GM12892 (cell line): Measurements from ENCODE around the gene KCNT2.

ENCODE experiments used
- DNase-seq: peaks from one replicate; pipeline ENCODE4 v3.0.0; 2011; ENCODE audit not compliant: insufficient read length
- FAIRE-seq: peaks from 2 replicates; lab custom pipeline; 2011; peaks lifted over from hg19 to GRCh38; lab: Jason Lieb, UNC
- POLR2A ChIP-seq: IDR thresholded peaks from 2 replicates; pipeline ENCODE4 v1.6.1; 2011; ENCODE audit warnings: low read depth, low read length, control low read depth
- POLR2AphosphoS5 ChIP-seq: IDR thresholded peaks from 2 replicates; pipeline ENCODE4 v1.6.1; 2011; ENCODE audit warnings: low read depth, low read length, control low read depth
- TAF1 ChIP-seq: IDR thresholded peaks from 2 replicates; pipeline ENCODE4 v1.6.1; 2011; ENCODE audit warnings: low read depth, mild to moderate bottlenecking, control low read depth, low read length, borderline replicate concordance

Gene KCNT2

DNA sequence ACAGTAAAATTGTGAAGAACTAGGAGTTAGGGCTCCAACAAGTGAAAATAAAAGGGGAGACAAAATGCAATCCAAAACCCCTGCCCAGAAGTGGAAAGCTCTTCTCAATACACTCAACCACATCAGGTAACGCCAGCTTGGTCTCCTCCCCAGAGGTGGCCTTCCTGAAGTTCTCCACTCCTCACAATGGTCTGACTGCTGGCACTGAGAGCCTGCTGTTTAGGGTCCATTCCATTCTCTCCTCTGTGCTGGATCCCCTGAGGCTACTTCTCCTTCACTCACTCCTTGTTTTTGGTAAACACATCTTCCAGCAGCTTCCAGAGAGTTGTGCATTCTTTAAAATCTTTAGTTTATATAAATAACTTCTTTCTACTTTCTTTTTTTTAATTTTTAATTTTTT is 189.5 kb downstream of the KCNT2 start:
- TF ChIP-seq POLR2A (no peak), POLR2AphosphoS5 (no peak), TAF1 (no peak)
- DNase-seq, result no peak
- FAIRE-seq, result no peak

DNA sequence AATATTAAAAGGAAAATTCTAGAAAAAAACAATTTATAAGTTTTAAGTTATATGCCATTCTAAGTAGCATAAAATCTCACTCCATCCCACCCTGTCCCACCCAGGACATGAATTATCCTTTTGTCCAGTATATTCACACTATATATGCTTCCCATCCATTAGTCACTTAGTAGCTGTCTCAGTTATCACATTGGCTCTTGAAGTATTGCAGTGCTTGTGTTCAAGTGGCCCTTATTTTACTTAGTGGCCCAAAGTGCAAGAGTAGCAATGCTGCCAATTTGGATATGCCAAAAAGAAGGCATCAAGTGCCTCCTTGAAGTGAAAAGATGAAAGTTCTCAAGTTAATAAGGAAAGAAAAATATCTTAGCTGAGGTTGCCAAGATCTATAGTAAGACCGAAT is 192.3 kb downstream of the KCNT2 start:
- TF ChIP-seq POLR2AphosphoS5 (no peak), TAF1 (no peak), POLR2A (no peak)
- FAIRE-seq (no peak), DNase-seq (no peak)

DNA sequence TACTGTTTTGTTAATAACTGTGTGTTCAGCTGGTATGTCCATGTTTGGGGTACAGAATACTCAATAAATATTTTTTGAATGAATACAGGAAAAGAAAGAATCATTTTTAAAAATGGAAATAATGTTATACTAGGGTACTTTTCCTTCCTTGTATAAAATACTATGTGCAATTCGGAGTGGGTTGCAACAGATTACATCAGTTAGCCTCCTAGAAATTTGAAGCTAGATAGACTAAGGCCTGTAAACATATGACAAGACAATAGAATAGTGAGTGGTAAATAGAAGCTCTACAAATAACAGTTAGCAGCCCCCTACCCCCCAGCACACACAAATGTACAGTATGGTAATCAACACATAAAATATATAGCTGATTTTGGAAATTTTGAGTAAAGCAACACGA is 195.9 kb downstream of the KCNT2 start:
- FAIRE-seq, result no peak
- TF ChIP-seq TAF1 (no peak), POLR2AphosphoS5 (no peak), POLR2A (no peak)
- DNase-seq, result no peak

- DNase-seq (no peak), FAIRE-seq (no peak)
- TF ChIP-seq POLR2A (no peak), POLR2AphosphoS5 (no peak), TAF1 (no peak)
Measured at GRCh38 chr1:196410768-196411167, 197.5 kb downstream of the KCNT2 start.

DNA sequence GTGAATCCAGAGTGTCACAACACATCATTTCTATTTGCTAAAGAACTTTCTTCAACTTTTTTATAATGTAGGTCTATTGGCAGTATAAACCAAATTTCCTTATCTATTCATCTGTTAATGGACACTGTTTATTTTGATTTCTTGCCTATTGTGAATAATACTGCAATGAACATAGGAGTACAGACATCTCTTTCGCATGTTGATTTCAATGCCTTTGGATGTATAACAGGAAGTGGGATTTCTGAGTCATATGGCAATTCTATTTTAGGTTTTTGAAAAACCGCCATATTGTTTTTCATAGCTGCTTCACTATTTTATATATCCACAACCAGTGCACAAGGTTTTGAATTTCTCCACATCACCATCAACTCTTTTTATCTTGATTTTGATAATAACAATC is 198.7 kb downstream of the KCNT2 start:
- DNase-seq (no peak), FAIRE-seq (no peak)
- TF ChIP-seq POLR2A (no peak), TAF1 (no peak), POLR2AphosphoS5 (no peak)

- TF ChIP-seq POLR2AphosphoS5 (no peak), TAF1 (no peak), POLR2A (no peak)
- FAIRE-seq (no peak), DNase-seq (no peak)
Measured at GRCh38 chr1:196407358-196408051, 200.7 kb downstream of the KCNT2 start.

- FAIRE-seq, result no peak
- no peak for DNase-seq
- TF ChIP-seq POLR2A, result no peak
- no peak for TF ChIP-seq TAF1
- TF ChIP-seq POLR2AphosphoS5, result no peak
Measured at GRCh38 chr1:196405839-196406238, 202.4 kb downstream of the KCNT2 start.

DNA sequence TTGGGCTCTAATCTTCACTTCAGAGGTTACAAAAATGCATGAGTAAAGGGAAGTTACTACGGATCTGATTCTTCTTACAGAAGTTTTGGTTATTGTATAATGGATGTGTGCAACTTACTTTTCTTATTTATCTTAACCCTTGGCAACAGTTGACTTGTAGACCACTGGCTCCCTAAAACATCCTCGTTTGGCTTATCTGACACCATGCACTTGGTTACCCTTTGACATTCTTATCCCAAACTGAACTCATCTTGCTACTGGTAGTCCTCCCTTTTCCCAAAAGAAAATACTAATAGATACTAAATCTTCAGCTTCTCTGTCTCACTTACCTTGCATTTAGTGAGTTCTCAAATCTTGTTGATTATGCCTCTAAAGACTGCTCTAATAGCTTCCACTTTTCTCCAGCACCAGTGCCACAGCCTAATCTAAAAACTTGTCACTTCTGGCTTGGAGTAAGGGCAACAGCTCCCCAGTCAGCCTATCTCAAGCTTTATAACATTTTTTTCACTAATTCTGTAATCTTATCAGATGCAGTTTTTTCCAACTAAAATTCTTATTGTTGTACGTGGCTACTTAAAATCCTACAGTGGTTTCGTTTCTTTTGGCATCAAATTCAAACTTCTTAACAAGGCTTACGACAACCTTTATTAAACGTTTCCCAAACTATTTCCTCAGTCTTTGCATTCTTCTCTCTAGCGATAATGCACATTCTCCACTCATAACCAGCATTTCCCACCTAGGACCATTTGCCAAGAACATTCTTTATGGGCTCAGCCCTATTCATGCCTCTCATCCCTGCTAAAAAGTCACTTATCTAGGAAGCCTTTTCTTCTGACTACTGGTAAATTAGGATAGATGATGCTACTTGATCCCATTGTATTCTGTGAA is 204.2 kb downstream of the KCNT2 start:
- DNase-seq (no peak), FAIRE-seq (no peak)
- TF ChIP-seq POLR2AphosphoS5 (no peak), TAF1 (no peak), POLR2A (no peak)

DNA sequence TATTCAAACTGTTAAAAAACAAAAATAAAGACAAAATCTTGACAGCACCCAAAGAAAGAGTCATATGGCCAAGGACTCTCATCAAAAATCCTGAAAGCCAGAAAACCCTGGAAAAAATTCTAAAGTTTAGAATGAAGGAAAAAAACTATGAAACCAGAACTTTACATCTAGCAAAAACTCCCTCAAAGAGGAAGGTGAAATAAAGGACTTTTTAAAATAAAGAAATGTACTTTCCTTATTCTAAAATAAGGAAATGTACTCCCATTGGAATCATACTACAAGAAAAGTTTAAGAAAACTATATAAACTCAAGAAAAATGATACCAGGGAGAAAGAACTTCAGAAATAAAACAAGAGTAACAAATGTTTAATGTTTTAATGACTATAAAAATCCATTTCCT is 206.3 kb downstream of the KCNT2 start:
- FAIRE-seq (no peak), DNase-seq (no peak)
- TF ChIP-seq TAF1, result no peak
- TF ChIP-seq POLR2A, result no peak
- no peak for TF ChIP-seq POLR2AphosphoS5

GRCh38 chr1:196401452-196401833 is 206.8 kb downstream of the KCNT2 start:
- FAIRE-seq, result no peak
- no peak for DNase-seq
- no peak for TF ChIP-seq POLR2AphosphoS5
- no peak for TF ChIP-seq POLR2A
- TF ChIP-seq TAF1, result no peak
